GM18861 (cell line): ENCODE results near the gene SLITRK2.

Source experiments
- ATAC-seq: cut with Tn5 transposase; IDR thresholded peaks from one replicate; pipeline ENCODE4 v1.9.1; 2021; ENCODE audit not compliant: unreplicated experiment

The SLITRK2 gene

DNA sequence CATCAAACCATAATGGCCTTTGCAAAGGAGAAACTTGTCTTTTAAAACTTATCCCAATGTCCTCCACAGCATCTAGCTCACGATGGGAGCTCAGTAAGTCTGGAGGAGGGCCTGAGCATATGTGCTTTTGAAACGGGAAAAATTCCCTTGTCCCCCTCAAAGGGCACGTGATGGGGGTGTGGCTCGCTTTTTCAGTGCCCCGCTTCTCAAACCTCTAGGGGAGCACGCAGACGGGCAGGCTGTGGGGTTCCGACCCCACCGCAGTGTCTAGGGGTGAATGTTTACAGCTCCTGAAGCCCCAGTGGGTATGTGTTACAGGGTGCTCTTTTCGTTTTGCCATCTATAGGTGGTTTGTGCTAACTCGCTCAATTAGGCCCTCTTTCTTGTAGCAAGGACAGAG is 31.2 kb downstream of the SLITRK2 start:
- no peak for ATAC-seq

DNA sequence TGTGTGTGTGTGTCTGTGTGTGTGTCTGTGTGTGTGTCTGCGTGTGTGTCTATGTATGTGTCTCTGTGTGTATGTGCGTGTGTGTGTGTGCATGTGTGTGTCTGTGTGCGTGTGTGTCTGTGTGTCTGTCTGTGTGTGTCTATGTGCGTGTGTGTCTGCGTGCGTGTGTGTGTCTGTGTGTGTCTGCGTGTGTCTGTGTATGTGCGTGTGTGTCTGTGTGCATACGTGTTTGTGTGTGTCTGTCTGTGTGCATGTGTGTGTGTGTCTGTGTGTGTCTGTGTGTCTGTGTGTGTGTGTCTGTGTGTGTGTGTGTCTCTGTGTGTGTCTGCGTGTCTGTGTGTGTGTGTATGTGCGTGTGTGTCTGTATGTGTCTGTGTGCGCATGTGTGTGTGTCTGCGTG is 35.6 kb downstream of the SLITRK2 start:
- ATAC-seq, result no peak

DNA sequence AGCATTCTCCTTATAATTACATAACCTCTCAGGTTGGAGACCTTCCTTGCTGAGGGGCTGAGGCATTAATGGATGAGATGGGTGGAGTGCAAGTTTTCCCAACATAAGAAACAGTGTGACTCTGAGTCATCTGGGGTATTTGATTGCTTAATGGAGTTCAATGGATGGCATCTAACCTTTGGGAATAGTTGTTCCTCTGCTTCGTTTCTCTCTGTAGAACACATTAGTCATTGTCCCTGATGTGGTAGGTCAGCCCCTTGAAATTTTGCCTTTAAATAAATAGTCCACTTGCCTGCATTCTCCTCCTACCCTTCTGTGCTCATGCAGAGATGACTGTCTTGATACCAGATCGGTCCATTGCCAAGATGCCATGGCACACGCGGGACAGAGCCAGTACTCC is 38.6 kb downstream of the SLITRK2 start:
- no peak for ATAC-seq

DNA sequence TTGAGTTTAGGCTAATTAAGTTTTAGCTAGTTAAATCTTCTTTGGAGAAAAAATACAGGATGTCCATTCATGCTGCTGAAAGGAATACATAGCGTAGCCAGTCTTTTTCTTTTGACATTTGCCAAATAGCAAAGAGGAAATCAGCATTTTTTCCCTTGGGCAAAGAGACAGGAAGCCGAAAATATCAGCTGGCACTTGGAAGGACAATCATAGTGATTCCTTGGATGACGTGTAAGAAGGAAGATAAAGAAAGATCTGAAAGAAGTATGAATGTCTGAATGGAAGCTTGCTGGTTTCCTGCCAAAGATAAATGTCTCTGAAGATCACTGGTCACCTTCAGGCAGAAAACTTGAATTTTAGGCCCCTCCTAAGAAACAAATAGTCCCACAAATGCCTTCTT is 44.2 kb downstream of the SLITRK2 start:
- no peak for ATAC-seq

DNA sequence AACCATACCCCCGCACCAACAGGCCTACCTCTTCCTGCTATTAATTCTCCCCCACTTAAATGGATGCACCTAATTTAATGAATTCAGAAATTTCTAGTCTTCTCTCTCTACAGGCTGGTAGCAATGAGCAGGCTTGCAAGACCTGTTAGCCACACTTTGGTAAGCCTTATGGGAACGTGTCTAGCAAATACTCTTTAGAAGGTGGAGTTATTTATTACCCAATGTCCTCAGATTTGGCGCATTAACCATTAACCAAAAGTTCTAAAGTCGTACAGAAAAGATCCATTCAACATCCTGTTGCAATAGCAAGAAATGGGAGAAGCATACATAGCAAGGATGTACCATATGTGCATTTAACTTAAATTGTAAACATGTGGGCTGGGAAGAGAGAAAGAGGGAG is 47.5 kb downstream of the SLITRK2 start:
- no peak for ATAC-seq
